Natural killer cell (primary cell): ENCODE results near the gene NUDCD3. TPM values are rescaled to one million over a fixed set of nuclear protein-coding genes. Genes with fewer than 3 reads are reported as not detected.

Source experiments
- ATAC-seq, 3 donors: fragments of 150-1000 bp in 2 of 3; fragments of 200-7000 bp in 1 of 3; cut with Tn5 transposase; 1 replicate in 1 of 3; 2 replicates in 2 of 3; pipeline ENCODE4 v1.10.0; 2021; ENCODE audit warnings: mild to moderate bottlenecking in 2 of 3, moderate library complexity in 2 of 3
- DNase-seq, 2 donors: peaks; one replicate each; pipeline versions ENCODE4 v3.0.0 to v3.0.0-alpha.2; 2013 to 2021; ENCODE audit warnings: mixed read lengths in 1 of 2
- H3K27ac ChIP-seq: one replicate; pipeline ENCODE4 v1.5.1; 2013; ENCODE audit warnings: mild to moderate bottlenecking, low read length
- H3K27me3 ChIP-seq: one replicate; pipeline ENCODE4 v1.6.1; 2013; ENCODE audit warnings: low read length; ENCODE audit not compliant: control insufficient read depth, insufficient read depth
- H3K36me3 ChIP-seq: one replicate; pipeline ENCODE4 v1.6.1; 2013; ENCODE audit warnings: low read length; ENCODE audit not compliant: control insufficient read depth, insufficient read depth
- H3K4me1 ChIP-seq: one replicate; pipeline ENCODE4 v1.6.1; 2013; ENCODE audit warnings: low read length; ENCODE audit not compliant: control insufficient read depth, insufficient read depth
- H3K4me3 ChIP-seq: one replicate; pipeline ENCODE4 v1.5.1; 2013; ENCODE audit warnings: low read length
- H3K9me3 ChIP-seq: one replicate; pipeline ENCODE4 v1.6.1; 2013; ENCODE audit warnings: low read length; ENCODE audit not compliant: control insufficient read depth, insufficient read depth
- H3K27ac Mint-ChIP-seq, 2 donors: one replicate each; pipeline ENCODE4 v1.8.0; 2022; ENCODE audit warnings: mild to moderate bottlenecking in 2 of 2, mixed read lengths in 2 of 2, moderate library complexity in 1 of 2
- H3K27me3 Mint-ChIP-seq, 2 donors: one replicate each; pipeline ENCODE4 v1.8.0; 2022; ENCODE audit warnings: low read depth in 2 of 2, mixed read lengths in 2 of 2
- H3K36me3 Mint-ChIP-seq: one replicate; pipeline ENCODE4 v1.8.0; 2022; ENCODE audit warnings: mixed read lengths
- H3K4me1 Mint-ChIP-seq, 2 donors: one replicate each; pipeline ENCODE4 v1.8.0; 2022; ENCODE audit warnings: mixed read lengths in 2 of 2
- H3K4me3 Mint-ChIP-seq: one replicate; pipeline ENCODE4 v1.8.0; 2022; ENCODE audit warnings: mild to moderate bottlenecking, moderate library complexity, mixed read lengths
- H3K9me3 Mint-ChIP-seq, 2 donors: one replicate each; pipeline ENCODE4 v1.8.0; 2022; ENCODE audit warnings: mixed read lengths in 2 of 2
- CTCF ChIP-seq: fragments of 200-600 bp; IDR thresholded peaks from one replicate; pipeline ENCODE4 v1.8.0; 2022; ENCODE audit warnings: antibody characterized with exemption
- WGBS: methylation state at CpG from one replicate; pipeline ENCODE4 v1.1.7; 2013; ENCODE audit warnings: missing lambda C conversion rate; ENCODE audit not compliant: insufficient coverage; 5-methylcytosine and 5-hydroxymethylcytosine counted together
- intact Hi-C: fragments of 100-400 bp; cut with micrococcal nuclease; formaldehyde crosslinking; loops from one replicate; pipeline ENCODE4 v1.14.2; 2022
- total RNA-seq, 4 donors: library from RNA; stranded (reverse); fragments of 120-200 nt in 1 of 4; gene quantifications; one replicate each; pipeline versions ENCODE4 v1.2.3 to v1.2.4, GENCODE V29; 2013 to 2022

NUDCD3 gene
- total RNA-seq, 3 donors from 2014 or later (not counting 1 experiment from before 2014, with no cell fraction given) = 50.1 to 79.9 (median 68.7) TPM

- ATAC-seq (no peak), DNase-seq (no peak)
- Histone ChIP-seq H3K9me3 (no peaks in the 10 kb centered on the region), H3K27ac (no peak overlapping the region), H3K27me3 (peaks cover 2% of the 10 kb centered on the region), H3K36me3 (no peaks in the 10 kb centered on the region), H3K4me3 (no peak overlapping the region), H3K4me1 (no peaks in the 10 kb centered on the region)
- H3K27ac Mint-ChIP-seq = no peak overlapping the region
- 80% methylated on average over 4 of the region's 4 CpGs for WGBS
- H3K36me3 Mint-ChIP-seq = no peaks in the 10 kb centered on the region
- intact Hi-C loops = no loop called here
- no peak for TF ChIP-seq CTCF
- no peaks in the 10 kb centered on the region for H3K9me3 Mint-ChIP-seq
- H3K4me3 Mint-ChIP-seq = no peak overlapping the region
- H3K4me1 Mint-ChIP-seq = no peaks in the 10 kb centered on the region
- peaks cover 26 to 31% of the 10 kb centered on the region in 2 donors for H3K27me3 Mint-ChIP-seq
These were observed 7.9 kb upstream of the NUDCD3 start for GRCh38 chr7:44498230-44498954.

GRCh38 chr7:44497155-44498027 lies 6.9 kb upstream of the NUDCD3 start:
- H3K4me1 Mint-ChIP-seq = no peaks in the 10 kb centered on the region
- ATAC-seq (no peak), DNase-seq (no peak)
- H3K9me3 Mint-ChIP-seq = no peaks in the 10 kb centered on the region
- H3K36me3 Mint-ChIP-seq = no peaks in the 10 kb centered on the region
- Histone ChIP-seq H3K27me3 (peaks cover 2% of the 10 kb centered on the region), H3K4me3 (no peak overlapping the region), H3K9me3 (no peaks in the 10 kb centered on the region), H3K36me3 (no peaks in the 10 kb centered on the region), H3K4me1 (no peaks in the 10 kb centered on the region), H3K27ac (no peak overlapping the region)
- intact Hi-C loops = no loop called here
- TF ChIP-seq CTCF = no peak
- WGBS = 90% methylated on average over 5 of the region's 5 CpGs
- H3K27me3 Mint-ChIP-seq = peaks cover 26 to 31% of the 10 kb centered on the region in 2 donors
- no peak overlapping the region for H3K27ac Mint-ChIP-seq
- no peak overlapping the region for H3K4me3 Mint-ChIP-seq

GRCh38 chr7:44496385-44496784 lies 5.9 kb upstream of the NUDCD3 start:
- Mint-ChIP-seq H3K36me3 (no peaks in the 10 kb centered on the region), H3K4me3 (no peak overlapping the region), H3K4me1 (no peaks in the 10 kb centered on the region), H3K27me3 (peaks cover 26 to 31% of the 10 kb centered on the region in 2 donors), H3K9me3 (no peaks in the 10 kb centered on the region), H3K27ac (no peak overlapping the region)
- no peak for TF ChIP-seq CTCF
- Histone ChIP-seq H3K27ac (no peak overlapping the region), H3K27me3 (no peaks in the 10 kb centered on the region), H3K4me1 (no peaks in the 10 kb centered on the region), H3K4me3 (no peak overlapping the region), H3K36me3 (no peaks in the 10 kb centered on the region), H3K9me3 (no peaks in the 10 kb centered on the region)
- ATAC-seq (no peak), DNase-seq (no peak)
- no CpG with 5 or more reads among the region's 1 CpG for WGBS
- intact Hi-C loops = no loop called here
